ENCODE measurements around the gene GBX2.

- TF ChIP-seq NFE2L1 (CRISPR knock-in tag; IDR thresholded peaks at IDR 0.05) (no peak), CREM (CRISPR knock-in tag; IDR thresholded peaks at IDR 0.05) (no peak), ZBTB43 (CRISPR knock-in tag; IDR thresholded peaks at IDR 0.05) (no peak), CREB1 (CRISPR knock-in tag; IDR thresholded peaks at IDR 0.05) (no peak), STAT6 (CRISPR knock-in tag; conservative IDR thresholded peaks at IDR 0.05; ENCODE audit: low read depth) (no peak), CTCF (IDR thresholded peaks at IDR 0.05) (no peak)
These were observed 5.2 kb downstream of the GBX2 start for GRCh38 chr2:236162882-236163470.

Measured in WTC11 (cell line).